ENCODE results near the gene SCOC. TPM values are rescaled to one million over a fixed set of nuclear protein-coding genes. Genes with fewer than 3 reads are reported as not detected.
A peak's percentile ranks its signal among the peaks of the same experiment; 100 is the strongest.

The SCOC gene
- total RNA-seq, 1 experiment from 2014 or later: 44.2 TPM

GRCh38 chr4:140395668-140396067, 22.2 kb downstream of the SCOC start:
- POLR2A ChIA-PET (ENCODE audit: low non-redundant PET): no interaction called here
- peak; percentile 5 for DNase-seq (ENCODE audit: low spot score)
- Histone ChIP-seq H3K27me3 (replicated peaks; ENCODE audit: insufficient read depth, low read depth, low read length, poor library complexity) (no peaks in the 10 kb centered on the region), H3K4me3 (ENCODE audit: low read depth, low read length, poor library complexity, severe bottlenecking) (no peak overlapping the region), H3K4me1 (ENCODE audit: insufficient read depth, low read length, poor library complexity, severe bottlenecking) (no peaks in the 10 kb centered on the region), H3K9me3 (ENCODE audit: low read depth, low read length, poor library complexity, severe bottlenecking) (no peaks in the 10 kb centered on the region), H3K36me3 (ENCODE audit: insufficient read depth, low read length, poor library complexity, severe bottlenecking) (no peaks in the 10 kb centered on the region), H3K27ac (ENCODE audit: low read depth, low read length, poor library complexity, severe bottlenecking) (no peak overlapping the region)
- intact Hi-C loops (cut with micrococcal nuclease; ENCODE audit: unreplicated experiment): no loop called here
- CTCF ChIA-PET: no interaction called here
- no TSS peak for BruUV-seq (replicated peaks)
- no peak for TF ChIP-seq EZH2 (IDR thresholded peaks at IDR 0.05; ENCODE audit: borderline replicate concordance, low read depth, low read length, poor library complexity, severe bottlenecking)
- no peak for TF ChIP-seq CTCF (conservative IDR thresholded peaks at IDR 0.05; ENCODE audit: low read depth, low read length)

- Histone ChIP-seq H3K27ac (ENCODE audit: low read depth, low read length, poor library complexity, severe bottlenecking) (no peak overlapping the region), H3K4me3 (ENCODE audit: low read depth, low read length, poor library complexity, severe bottlenecking) (no peak overlapping the region), H3K27me3 (replicated peaks; ENCODE audit: insufficient read depth, low read depth, low read length, poor library complexity) (no peaks in the 10 kb centered on the region), H3K9me3 (ENCODE audit: low read depth, low read length, poor library complexity, severe bottlenecking) (no peaks in the 10 kb centered on the region), H3K4me1 (ENCODE audit: insufficient read depth, low read length, poor library complexity, severe bottlenecking) (no peaks in the 10 kb centered on the region), H3K36me3 (ENCODE audit: insufficient read depth, low read length, poor library complexity, severe bottlenecking) (no peaks in the 10 kb centered on the region)
- no TSS peak for BruUV-seq (replicated peaks)
- ChIA-PET POLR2A (ENCODE audit: low non-redundant PET) (no interaction called here), CTCF (no interaction called here)
- TF ChIP-seq EZH2 (IDR thresholded peaks at IDR 0.05; ENCODE audit: borderline replicate concordance, low read depth, low read length, poor library complexity, severe bottlenecking): no peak
- TF ChIP-seq CTCF (conservative IDR thresholded peaks at IDR 0.05; ENCODE audit: low read depth, low read length): no peak
- intact Hi-C loops (cut with micrococcal nuclease; ENCODE audit: unreplicated experiment): no loop called here
- no peak for DNase-seq (ENCODE audit: low spot score)
Observed at GRCh38 chr4:140400111-140400510, 26.7 kb downstream of the SCOC start.

- CTCF ChIA-PET: no interaction called here
- TF ChIP-seq CTCF (conservative IDR thresholded peaks at IDR 0.05; ENCODE audit: low read depth, low read length): no peak
- TF ChIP-seq EZH2 (IDR thresholded peaks at IDR 0.05; ENCODE audit: borderline replicate concordance, low read depth, low read length, poor library complexity, severe bottlenecking): no peak
- no peaks in the 10 kb centered on the region for H3K4me1 ChIP-seq (ENCODE audit: insufficient read depth, low read length, poor library complexity, severe bottlenecking)
Observed at GRCh38 chr4:140406292-140406691, 32.8 kb downstream of the SCOC start.

More at GRCh38 chr4:140406292-140406691, 32.8 kb downstream of the SCOC start:
- POLR2A ChIA-PET (ENCODE audit: low non-redundant PET): no interaction called here
- Histone ChIP-seq H3K9me3 (ENCODE audit: low read depth, low read length, poor library complexity, severe bottlenecking) (no peaks in the 10 kb centered on the region), H3K27ac (ENCODE audit: low read depth, low read length, poor library complexity, severe bottlenecking) (no peak overlapping the region), H3K27me3 (replicated peaks; ENCODE audit: insufficient read depth, low read depth, low read length, poor library complexity) (no peaks in the 10 kb centered on the region), H3K4me3 (ENCODE audit: low read depth, low read length, poor library complexity, severe bottlenecking) (no peak overlapping the region), H3K36me3 (ENCODE audit: insufficient read depth, low read length, poor library complexity, severe bottlenecking) (no peaks in the 10 kb centered on the region)
- intact Hi-C loops (cut with micrococcal nuclease; ENCODE audit: unreplicated experiment): no loop called here
- BruUV-seq (replicated peaks): no TSS peak
- DNase-seq (ENCODE audit: low spot score): no peak
